ENCODE measurements around the gene UBXN11.

Gene UBXN11

DNA sequence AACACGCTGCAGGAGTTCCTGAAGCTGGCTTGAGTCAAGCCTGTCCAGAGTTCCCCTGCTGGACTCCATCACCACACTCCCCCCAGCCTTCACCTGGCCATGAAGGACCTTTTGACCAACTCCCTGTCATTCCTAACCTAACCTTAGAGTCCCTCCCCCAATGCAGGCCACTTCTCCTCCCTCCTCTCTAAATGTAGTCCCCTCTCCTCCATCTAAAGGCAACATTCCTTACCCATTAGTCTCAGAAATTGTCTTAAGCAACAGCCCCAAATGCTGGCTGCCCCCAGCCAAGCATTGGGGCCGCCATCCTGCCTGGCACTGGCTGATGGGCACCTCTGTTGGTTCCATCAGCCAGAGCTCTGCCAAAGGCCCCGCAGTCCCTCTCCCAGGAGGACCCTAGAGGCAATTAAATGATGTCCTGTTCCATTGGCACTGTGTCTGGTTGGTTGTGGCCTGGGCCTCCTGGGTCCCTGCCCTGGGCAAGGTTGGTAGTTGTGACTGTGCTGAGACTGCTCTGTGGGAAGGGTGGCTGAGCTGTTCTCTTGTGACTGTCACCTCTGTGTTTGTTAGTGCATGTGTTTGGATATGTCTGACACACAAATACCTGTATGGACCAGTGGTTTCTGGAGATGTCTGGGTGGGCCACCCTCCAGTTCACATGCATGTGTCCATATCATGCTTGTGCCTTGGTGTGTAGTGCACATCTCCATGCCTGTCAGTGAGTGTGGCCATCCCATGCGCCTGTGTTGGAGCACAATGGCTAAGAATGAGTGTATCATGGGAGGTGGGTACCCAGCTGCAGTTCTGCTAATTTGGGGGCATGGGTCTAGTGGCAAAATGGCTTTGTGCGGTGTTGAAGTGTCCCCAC lies 25.1 kb downstream of the UBXN11 start:
- peak overlapping the region; percentile 88 for H3K4me3 ChIP-seq (ENCODE audit: control insufficient read depth, low read depth, low read length)
- DNase-seq (ENCODE audit: low read depth) = no peak
- TF ChIP-seq, protein P1, sequence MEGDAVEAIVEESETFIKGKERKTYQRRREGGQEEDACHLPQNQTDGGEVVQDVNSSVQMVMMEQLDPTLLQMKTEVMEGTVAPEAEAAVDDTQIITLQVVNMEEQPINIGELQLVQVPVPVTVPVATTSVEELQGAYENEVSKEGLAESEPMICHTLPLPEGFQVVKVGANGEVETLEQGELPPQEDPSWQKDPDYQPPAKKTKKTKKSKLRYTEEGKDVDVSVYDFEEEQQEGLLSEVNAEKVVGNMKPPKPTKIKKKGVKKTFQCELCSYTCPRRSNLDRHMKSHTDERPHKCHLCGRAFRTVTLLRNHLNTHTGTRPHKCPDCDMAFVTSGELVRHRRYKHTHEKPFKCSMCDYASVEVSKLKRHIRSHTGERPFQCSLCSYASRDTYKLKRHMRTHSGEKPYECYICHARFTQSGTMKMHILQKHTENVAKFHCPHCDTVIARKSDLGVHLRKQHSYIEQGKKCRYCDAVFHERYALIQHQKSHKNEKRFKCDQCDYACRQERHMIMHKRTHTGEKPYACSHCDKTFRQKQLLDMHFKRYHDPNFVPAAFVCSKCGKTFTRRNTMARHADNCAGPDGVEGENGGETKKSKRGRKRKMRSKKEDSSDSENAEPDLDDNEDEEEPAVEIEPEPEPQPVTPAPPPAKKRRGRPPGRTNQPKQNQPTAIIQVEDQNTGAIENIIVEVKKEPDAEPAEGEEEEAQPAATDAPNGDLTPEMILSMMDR (IDR thresholded peaks at IDR 0.05; ENCODE audit: control insufficient read depth, insufficient read depth, low read depth, low read length, missing control alignments) = no peak

DNA sequence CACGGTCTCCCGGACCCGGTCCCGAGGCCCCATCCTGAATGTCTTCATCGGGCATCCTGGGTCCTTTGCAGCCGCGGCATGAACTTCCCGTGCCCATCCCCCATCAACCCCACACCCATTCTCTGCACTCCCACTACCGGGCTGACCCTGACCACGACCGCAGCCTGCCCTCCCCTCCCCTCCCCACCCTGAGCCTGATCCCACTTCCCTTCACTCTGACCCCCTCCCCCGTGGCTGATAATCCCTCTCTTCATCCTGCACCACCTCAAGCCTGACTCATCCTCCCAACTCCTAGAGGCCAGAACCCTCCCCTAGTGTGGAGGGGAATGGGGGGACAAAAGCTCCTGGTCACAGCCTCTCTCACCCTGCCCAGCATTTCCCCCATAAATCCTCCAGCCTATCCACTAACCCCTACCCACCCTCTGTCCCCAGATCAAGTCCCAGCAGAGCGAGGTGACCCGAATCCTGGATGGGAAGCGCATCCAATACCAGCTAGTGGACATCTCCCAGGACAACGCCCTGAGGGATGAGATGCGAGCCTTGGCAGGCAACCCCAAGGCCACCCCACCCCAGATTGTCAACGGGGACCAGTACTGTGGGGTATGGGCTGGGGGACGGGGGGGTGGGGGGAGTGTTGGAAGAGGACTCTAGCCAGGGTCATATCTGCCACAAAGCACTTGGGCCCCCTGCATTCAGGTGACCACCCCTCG lies 25.9 kb downstream of the UBXN11 start:
- TF ChIP-seq, protein P1 (IDR thresholded peaks at IDR 0.05; ENCODE audit: control insufficient read depth, insufficient read depth, low read depth, low read length, missing control alignments) = no peak
- H3K4me3 ChIP-seq (ENCODE audit: control insufficient read depth, low read depth, low read length) = peak overlapping the region; percentile 88
- no peak for DNase-seq (ENCODE audit: low read depth)

DNA sequence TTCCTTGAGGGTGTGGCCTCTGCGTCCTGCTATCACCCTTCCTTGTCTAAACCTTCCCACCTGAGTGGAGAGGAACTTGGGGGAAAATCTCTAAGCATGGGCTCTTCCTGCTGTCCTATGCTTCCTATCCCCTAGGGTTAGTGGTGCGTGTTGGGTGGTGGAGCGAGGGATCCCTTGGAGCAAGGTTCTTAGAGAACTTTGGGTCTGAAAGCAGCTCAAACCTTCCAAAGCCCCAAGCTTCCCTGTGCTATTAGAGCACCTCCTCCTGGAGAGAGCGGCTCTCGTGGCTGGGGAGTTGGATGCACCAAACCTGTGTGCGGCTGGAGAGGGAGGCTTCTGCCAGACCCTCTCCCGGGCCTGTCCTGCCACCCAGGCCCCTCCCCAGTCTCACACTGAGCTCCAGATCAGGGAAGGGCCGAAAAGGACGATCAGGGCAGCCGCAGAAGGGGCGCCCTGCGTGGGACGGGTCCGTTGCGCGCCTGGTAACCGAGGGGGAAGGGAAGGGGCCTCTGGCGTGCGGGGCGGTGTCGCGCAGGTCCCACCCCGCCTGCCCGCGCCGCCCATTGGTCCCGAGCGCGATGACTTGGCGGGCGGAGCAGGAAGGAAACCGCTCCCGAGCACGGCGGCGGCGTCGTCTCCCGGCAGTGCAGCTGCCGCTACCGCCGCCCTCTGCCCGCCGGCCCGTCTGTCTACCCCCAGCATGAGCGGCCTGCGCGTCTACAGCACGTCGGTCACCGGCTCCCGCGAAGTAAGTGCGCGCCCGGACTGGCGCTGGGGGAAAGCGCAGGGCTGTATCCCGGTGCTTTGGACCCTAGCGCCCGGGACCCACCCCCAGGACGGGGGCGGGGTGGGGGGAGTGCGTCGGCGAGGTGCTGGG lies 26.7 kb downstream of the UBXN11 start, which contains the start of gene SH3BGRL3:
Gene SH3BGRL3 (plus strand): TSS at position 631 of the 877 bp plus-strand sequence. CDS start 70 bp downstream, at position 701.
- TF ChIP-seq, protein P1 (IDR thresholded peaks at IDR 0.05; ENCODE audit: control insufficient read depth, insufficient read depth, low read depth, low read length, missing control alignments) = peak; percentile 60
- H3K4me3 ChIP-seq (ENCODE audit: control insufficient read depth, low read depth, low read length) = peak within 1 kb of the TSS; percentile 88
- no peak for DNase-seq (ENCODE audit: low read depth)

DNA sequence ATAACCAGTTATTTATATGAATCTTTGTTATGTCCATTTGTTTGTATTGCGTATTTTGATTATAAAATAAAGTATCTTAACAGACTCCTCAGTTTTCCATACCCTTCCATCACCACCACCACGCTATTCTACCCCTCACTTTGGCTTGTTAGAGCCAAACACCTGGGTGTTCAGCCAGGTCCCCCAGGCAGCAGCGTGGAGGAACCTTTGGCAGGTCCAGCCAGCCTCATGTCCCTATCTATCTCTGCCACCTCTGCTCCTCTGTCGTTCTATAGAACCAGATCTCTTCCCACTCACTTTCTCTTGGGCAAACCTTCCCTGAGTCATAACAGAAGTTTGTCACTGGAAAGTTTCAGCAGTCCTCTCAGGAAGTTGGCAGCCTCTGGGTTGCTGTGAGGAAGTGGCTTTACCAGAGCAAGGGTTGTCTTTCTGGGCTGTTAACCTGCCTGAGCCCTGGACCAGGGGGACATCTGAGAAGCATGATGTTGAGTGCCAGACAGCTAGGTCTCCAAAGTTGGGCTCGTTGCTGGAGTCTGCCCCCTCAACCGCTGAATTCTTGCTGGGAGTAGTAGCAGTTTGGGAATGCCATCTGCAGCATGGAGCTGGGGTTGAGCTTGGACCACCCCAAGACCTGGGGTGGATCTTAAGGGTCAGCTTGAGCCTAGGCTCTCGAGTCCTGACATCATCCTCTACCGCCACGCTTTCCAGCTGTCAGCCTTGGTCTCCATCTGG lies 27.5 kb downstream of the UBXN11 start:
- H3K4me3 ChIP-seq (ENCODE audit: control insufficient read depth, low read depth, low read length) = peak overlapping the region; percentile 88
- TF ChIP-seq, protein P1 (IDR thresholded peaks at IDR 0.05; ENCODE audit: control insufficient read depth, insufficient read depth, low read depth, low read length, missing control alignments) = no peak
- DNase-seq (ENCODE audit: low read depth) = no peak

DNA sequence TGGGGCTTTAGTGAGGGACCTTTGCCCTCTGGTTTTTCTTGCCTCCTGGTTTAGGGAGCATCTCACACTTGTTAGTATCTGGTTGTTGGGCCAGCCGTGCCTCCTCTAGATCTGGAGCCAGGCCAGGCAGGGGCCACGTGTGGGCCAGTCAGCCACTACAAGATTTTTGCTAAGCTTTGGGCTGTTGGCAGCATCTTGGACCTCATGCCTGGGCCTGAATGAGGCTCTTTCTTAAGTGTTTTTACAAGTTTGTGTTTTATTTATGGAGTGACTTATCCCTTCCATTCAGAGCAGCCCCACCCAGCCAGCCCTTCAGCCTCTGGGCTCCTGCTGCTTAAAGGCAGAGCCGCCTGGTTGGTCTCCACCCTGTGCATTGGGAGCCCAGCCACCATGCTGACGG lies 28.1 kb downstream of the UBXN11 start:
- peak; percentile 83 for DNase-seq (ENCODE audit: low read depth)
- H3K4me3 ChIP-seq (ENCODE audit: control insufficient read depth, low read depth, low read length) = no peak overlapping the region
- TF ChIP-seq, protein P1 (IDR thresholded peaks at IDR 0.05; ENCODE audit: control insufficient read depth, insufficient read depth, low read depth, low read length, missing control alignments) = no peak
